ENCODE results near the gene MXRA7. TPM values are rescaled to one million over a fixed set of nuclear protein-coding genes. Genes with fewer than 3 reads are reported as not detected.

MXRA7 gene, protein sequence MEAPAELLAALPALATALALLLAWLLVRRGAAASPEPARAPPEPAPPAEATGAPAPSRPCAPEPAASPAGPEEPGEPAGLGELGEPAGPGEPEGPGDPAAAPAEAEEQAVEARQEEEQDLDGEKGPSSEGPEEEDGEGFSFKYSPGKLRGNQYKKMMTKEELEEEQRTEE
- total RNA-seq (2014; rRNA removed; shearing (Covaris generic)) (483 and 625 TPM in 2 replicates), polyA plus RNA-seq (2016; fragmentation: Nextera tagmentation; extraction: Ambion mirVana) (46.8 and 48.0 TPM in 2 replicates)

DNA sequence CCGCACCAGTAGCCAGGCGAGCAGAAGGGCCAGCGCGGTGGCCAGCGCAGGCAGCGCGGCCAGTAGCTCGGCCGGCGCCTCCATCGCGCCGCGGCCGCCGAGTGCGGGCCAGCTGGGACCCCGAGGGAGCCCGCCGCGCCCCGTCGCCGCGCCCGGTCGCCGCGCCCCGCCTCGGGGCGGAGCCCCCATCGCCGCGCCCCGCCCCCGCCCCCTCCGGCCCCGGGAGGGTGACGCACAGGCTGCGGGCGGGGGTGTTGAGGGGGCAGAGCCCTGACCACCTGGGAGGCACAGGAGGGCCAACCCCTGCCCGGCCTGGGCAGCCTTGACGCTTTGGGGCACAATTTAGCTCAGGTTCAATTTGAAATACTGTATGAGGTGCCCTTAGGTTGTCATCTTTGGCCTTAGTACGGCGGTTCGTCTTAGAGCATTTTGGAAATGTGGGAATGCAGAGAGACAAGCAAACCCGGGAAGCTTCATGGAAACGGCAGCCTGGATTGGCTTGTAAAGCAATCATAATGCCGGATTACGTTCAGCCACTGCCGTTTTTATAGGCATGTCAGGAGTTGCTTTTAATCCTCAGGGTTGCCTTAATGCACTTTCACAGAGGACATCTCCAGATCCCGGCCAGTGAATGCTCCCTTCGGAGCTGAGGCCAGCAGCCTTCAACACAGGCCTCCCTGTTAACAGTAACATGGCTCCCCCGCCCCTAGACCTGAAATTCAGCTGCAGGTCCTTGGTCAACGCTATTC is at the start of gene MXRA7:
MXRA7 (minus strand) TSS at position 103 of the 749 bp plus-strand sequence; CDS start at position 84, 19 bp downstream.
- in situ Hi-C loops (cut with MboI) = no loop called here
- Histone ChIP-seq H3K4me1 (ENCODE audit: insufficient read depth) (peaks cover 45% of the 10 kb centered on the region), H3F3A (ENCODE audit: insufficient read depth) (peaks cover 57% of the 10 kb centered on the region), H2AFZ (no peak within 1 kb of the TSS), H3K27ac (peak within 1 kb of the TSS; percentile 98), H3K4me3 (peak within 1 kb of the TSS; percentile 90), H4K20me1 (ENCODE audit: insufficient read depth) (peaks cover 7% of the 10 kb centered on the region; the same call in 1 of the 2 replicates), H3K9ac (peak within 1 kb of the TSS; percentile 99), H3K4me2 (ENCODE audit: unreplicated experiment) (peak within 1 kb of the TSS; percentile 95), H3K36me3 (ENCODE audit: low read depth) (no peaks in the 10 kb centered on the region), H3K9me3 (ENCODE audit: low read depth) (no peaks in the 10 kb centered on the region), H3K79me2 (ENCODE audit: insufficient read depth) (peaks cover 86% of the 10 kb centered on the region), H3K9me2 (ENCODE audit: insufficient read depth) (no peaks in the 10 kb centered on the region), H3K27me3 (replicated peaks; ENCODE audit: insufficient read depth) (no peaks in the 10 kb centered on the region)
- 7 to 8% methylated on average over 14 to 19 of the region's 56 CpGs for WGBS, 2 experiments (ENCODE audit: low coverage in 1 of 2, low lambda C conversion rate in 2 of 2, missing lambda C conversion rate in 2 of 2)
- TF ChIP-seq EZH2phosphoT487 (IDR thresholded peaks at IDR 0.05; ENCODE audit: insufficient read depth, low read depth) (no peak), EZH2 (IDR thresholded peaks at IDR 0.05; ENCODE audit: insufficient read depth, poor library complexity, severe bottlenecking) (no peak)
- DNase-seq = peak; percentile 91

DNA sequence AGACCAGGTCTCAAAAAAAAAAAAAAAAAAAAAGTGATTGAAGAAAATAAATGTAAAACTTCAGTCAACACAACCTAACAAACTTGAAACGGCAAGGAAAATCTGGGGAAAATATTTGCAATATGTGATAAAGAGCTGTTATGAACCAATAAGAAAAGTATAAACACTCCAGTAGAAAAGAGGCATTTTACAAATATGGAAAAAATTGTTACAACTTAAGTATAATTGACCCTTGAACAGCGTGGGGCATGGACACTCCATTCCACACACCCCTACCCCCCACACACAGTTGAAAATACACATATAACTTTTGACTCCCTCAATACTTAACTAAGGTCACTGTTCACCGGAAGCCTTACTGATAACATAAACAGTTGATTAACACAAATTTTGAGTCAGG is 47.8 kb upstream of the MXRA7 start:
- Histone ChIP-seq H3K27me3 (replicated peaks; ENCODE audit: insufficient read depth) (no peaks in the 10 kb centered on the region), H4K20me1 (ENCODE audit: insufficient read depth) (no peaks in the 10 kb centered on the region), H3F3A (ENCODE audit: insufficient read depth) (no peaks in the 10 kb centered on the region), H3K4me3 (no peak overlapping the region), H3K27ac (no peak overlapping the region), H3K4me2 (ENCODE audit: unreplicated experiment) (no peak overlapping the region), H3K79me2 (ENCODE audit: insufficient read depth) (no peaks in the 10 kb centered on the region), H3K9ac (no peak overlapping the region), H3K4me1 (ENCODE audit: insufficient read depth) (no peaks in the 10 kb centered on the region), H3K36me3 (ENCODE audit: low read depth) (0 out of 2 replicates have a peak, but pooled peaks cover 6% of the 10 kb centered on the region), H3K9me3 (ENCODE audit: low read depth) (no peaks in the 10 kb centered on the region), H3K9me2 (ENCODE audit: insufficient read depth) (no peaks in the 10 kb centered on the region), H2AFZ (no peak overlapping the region)
- TF ChIP-seq EZH2phosphoT487 (IDR thresholded peaks at IDR 0.05; ENCODE audit: insufficient read depth, low read depth) = no peak
- no peak for TF ChIP-seq EZH2 (IDR thresholded peaks at IDR 0.05; ENCODE audit: insufficient read depth, poor library complexity, severe bottlenecking)
- in situ Hi-C loops (cut with MboI) = no loop called here
- WGBS, 2 experiments (ENCODE audit: low coverage in 1 of 2, low lambda C conversion rate in 2 of 2, missing lambda C conversion rate in 2 of 2) = 98 to 99% methylated on average over 3 of the region's 3 CpGs
- no peak for DNase-seq

DNA sequence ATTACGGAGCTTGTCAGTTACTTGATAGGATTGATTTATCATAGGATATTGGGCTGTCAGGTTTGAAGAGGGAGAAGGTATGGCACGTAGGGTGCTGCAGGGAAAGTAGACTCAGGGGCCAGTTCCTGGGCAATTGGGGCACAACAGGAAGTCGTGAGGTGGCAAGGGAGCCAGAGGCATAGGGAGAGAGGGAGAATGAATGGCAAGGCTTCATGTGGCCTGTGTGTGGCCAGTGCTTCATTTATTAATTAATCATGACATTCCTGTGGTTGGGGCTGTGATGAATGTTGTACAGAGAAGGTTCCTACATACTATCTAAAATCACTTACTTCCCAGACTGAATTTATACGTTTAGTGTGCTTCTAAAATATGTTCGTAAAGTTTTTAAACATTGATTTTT is 46.5 kb upstream of the MXRA7 start:
- in situ Hi-C loops (cut with MboI) = no loop called here

DNA sequence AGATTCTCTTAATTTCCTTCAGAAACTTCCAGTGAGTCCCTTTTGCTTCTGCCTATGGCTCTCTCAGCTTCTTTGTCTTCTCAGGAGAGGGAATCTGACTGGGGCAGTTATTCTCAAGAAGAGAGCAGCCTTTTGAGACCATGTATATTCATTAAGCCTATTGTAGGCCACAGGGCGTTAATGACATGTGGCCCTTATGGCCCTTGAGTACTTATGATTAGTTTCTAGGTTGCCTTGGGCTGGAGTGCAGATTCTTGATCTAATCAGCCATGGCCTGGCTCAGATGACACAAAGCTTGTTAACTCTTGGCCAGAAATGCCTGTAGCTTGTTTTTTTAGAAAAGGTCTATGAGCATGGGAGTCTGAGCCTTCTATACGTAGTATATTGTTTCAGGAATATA is 44.5 kb upstream of the MXRA7 start:
- Histone ChIP-seq H3K4me1 (ENCODE audit: insufficient read depth) (no peaks in the 10 kb centered on the region), H3K27ac (no peak overlapping the region), H3K4me3 (no peak overlapping the region), H4K20me1 (ENCODE audit: insufficient read depth) (no peaks in the 10 kb centered on the region), H3K9ac (no peak overlapping the region), H3K27me3 (replicated peaks; ENCODE audit: insufficient read depth) (no peaks in the 10 kb centered on the region), H3F3A (ENCODE audit: insufficient read depth) (no peaks in the 10 kb centered on the region), H3K9me2 (ENCODE audit: insufficient read depth) (no peaks in the 10 kb centered on the region), H3K4me2 (ENCODE audit: unreplicated experiment) (no peak overlapping the region), H3K9me3 (ENCODE audit: low read depth) (no peaks in the 10 kb centered on the region), H3K79me2 (ENCODE audit: insufficient read depth) (no peaks in the 10 kb centered on the region), H3K36me3 (ENCODE audit: low read depth) (0 out of 2 replicates have a peak, but pooled peaks cover 6% of the 10 kb centered on the region), H2AFZ (no peak overlapping the region)
- no peak for DNase-seq
- WGBS, 2 experiments (ENCODE audit: low coverage in 1 of 2, low lambda C conversion rate in 2 of 2, missing lambda C conversion rate in 2 of 2) = 98 to 100% methylated on average over 2 of the region's 2 CpGs
- in situ Hi-C loops (cut with MboI) = no loop called here
- TF ChIP-seq EZH2 (IDR thresholded peaks at IDR 0.05; ENCODE audit: insufficient read depth, poor library complexity, severe bottlenecking) = no peak

More for the DNA sequence above, 46.5 kb upstream of the MXRA7 start:
- Histone ChIP-seq H3K9me3 (ENCODE audit: low read depth) (no peaks in the 10 kb centered on the region), H4K20me1 (ENCODE audit: insufficient read depth) (no peaks in the 10 kb centered on the region), H3K27me3 (replicated peaks; ENCODE audit: insufficient read depth) (no peaks in the 10 kb centered on the region), H3K36me3 (ENCODE audit: low read depth) (0 out of 2 replicates have a peak, but pooled peaks cover 6% of the 10 kb centered on the region), H3F3A (ENCODE audit: insufficient read depth) (no peaks in the 10 kb centered on the region), H3K27ac (no peak overlapping the region), H2AFZ (no peak overlapping the region), H3K79me2 (ENCODE audit: insufficient read depth) (no peaks in the 10 kb centered on the region), H3K4me1 (ENCODE audit: insufficient read depth) (no peaks in the 10 kb centered on the region), H3K9ac (no peak overlapping the region), H3K4me2 (ENCODE audit: unreplicated experiment) (no peak overlapping the region), H3K9me2 (ENCODE audit: insufficient read depth) (no peaks in the 10 kb centered on the region), H3K4me3 (no peak overlapping the region)
- DNase-seq = no peak
- TF ChIP-seq EZH2 (IDR thresholded peaks at IDR 0.05; ENCODE audit: insufficient read depth, poor library complexity, severe bottlenecking) (no peak), EZH2phosphoT487 (IDR thresholded peaks at IDR 0.05; ENCODE audit: insufficient read depth, low read depth) (no peak)
- 98 to 99% methylated on average over 5 of the region's 5 CpGs for WGBS, 2 experiments (ENCODE audit: low coverage in 1 of 2, low lambda C conversion rate in 2 of 2, missing lambda C conversion rate in 2 of 2)
